HG03565 (cell line): ENCODE results near the gene SNCG.
A peak's percentile ranks its signal among the peaks of the same experiment; 100 is the strongest.

Experiments used
- ATAC-seq: cut with Tn5 transposase; IDR thresholded peaks from one replicate; pipeline ENCODE4 v1.9.1; 2021; ENCODE audit warnings: mild to moderate bottlenecking, moderate library complexity; ENCODE audit not compliant: unreplicated experiment

The SNCG gene

DNA sequence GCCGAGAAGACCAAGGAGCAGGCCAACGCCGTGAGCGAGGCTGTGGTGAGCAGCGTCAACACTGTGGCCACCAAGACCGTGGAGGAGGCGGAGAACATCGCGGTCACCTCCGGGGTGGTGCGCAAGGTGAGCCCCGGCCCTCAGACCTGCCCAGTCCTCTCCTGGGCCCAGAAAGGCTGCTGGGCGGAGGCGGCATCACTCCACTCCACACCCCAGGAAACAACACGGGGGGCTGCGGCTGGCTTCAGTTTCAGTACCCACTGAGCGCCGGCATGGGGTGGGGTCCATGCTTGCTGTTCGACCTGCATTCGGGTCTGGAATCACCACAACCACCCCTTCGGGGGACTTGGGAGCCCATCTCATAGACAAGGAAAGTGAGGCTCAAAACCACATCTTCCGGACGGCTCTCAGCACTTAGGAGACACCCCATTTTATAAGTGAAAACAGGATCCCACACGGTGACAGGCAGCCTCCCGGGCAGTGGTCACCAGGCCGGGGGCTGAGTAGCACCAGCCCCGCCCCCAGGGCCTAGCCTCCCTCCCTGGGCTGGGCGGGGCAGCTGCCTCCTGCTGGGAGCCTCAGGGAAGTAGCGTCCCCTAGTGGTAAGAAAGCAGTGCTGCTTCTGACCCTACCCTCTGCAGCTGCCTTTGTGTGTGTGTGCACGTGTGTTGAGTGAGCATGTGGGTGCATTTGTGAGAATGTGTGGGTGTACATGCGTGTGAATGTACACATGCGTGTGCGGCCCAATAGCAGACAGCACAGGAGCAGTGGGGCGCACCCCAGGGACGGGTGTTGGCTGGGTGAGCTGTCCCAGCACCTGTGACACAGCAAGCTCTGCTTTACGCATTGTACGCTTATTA, 1.8 kb downstream of the SNCG start:
- ATAC-seq = peak; percentile 81

GRCh38 chr10:86960863-86961434, 2.5 kb downstream of the SNCG start:
- ATAC-seq = no peak

DNA sequence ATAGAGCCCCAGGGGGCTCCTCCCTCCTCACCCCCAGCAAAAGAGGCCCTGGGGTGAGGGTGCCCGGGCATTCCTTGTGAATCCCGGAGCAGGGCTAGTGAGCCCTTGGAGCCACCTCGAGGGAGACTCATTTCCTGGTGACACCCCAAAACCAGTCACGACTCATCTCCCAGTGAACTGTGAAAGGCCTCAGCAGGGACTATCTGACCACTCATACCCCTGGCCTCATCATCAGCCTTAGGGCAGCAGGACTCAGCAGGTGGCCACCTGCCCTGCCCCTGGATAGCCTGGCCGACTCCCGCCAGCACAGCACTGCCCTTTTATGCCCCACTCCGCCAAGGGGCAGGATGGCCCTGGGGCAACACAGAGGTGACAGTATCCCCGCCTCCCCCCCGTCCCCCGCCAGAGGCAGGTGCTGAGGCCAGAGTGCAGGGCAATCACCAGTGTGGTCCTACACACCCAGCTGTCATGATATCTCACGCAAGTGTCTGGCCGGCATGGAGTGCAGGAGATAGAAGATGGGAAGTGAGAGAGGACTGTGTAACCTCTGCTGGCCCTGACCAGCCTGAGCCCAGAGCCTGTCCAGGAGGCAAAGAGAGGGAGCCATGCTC, 3.2 kb downstream of the SNCG start:
- ATAC-seq = no peak

- no peak for ATAC-seq
These were observed 4.0 kb downstream of the SNCG start for GRCh38 chr10:86962136-86962980.

- no peak for ATAC-seq
These were observed 4.5 kb downstream of the SNCG start for GRCh38 chr10:86962981-86963310.

DNA sequence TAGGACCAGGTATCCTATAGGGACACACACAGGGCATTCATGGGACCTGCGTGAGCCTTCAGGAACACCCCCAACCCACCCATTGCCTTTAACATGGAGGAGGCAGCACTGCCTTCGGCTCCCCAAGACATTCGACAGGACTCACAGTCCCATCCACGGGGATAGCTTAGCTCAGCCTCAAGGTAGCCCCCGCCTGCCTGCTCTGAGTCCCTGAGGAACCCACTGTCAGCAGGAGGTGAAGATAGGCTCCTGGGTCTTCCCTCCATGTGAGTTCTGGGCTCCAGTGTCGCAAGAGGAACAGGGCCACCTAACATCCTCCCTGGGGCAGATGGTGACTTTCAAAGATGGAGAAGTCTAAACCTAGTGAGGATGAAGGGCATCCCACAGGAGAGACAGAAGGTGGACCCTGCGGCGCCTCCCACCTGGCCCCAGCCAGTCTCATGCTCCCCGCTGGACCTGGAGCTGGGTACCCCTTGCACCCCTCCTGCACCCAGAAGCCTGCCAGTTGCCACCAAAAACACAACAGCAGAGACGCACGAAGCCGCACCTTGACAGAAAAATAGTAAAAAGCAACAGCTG, 5.0 kb downstream of the SNCG start:
- no peak for ATAC-seq

GRCh38 chr10:86964061-86964846, 5.9 kb downstream of the SNCG start:
- ATAC-seq = no peak

GRCh38 chr10:86964847-86965190, 6.4 kb downstream of the SNCG start:
- ATAC-seq = no peak

DNA sequence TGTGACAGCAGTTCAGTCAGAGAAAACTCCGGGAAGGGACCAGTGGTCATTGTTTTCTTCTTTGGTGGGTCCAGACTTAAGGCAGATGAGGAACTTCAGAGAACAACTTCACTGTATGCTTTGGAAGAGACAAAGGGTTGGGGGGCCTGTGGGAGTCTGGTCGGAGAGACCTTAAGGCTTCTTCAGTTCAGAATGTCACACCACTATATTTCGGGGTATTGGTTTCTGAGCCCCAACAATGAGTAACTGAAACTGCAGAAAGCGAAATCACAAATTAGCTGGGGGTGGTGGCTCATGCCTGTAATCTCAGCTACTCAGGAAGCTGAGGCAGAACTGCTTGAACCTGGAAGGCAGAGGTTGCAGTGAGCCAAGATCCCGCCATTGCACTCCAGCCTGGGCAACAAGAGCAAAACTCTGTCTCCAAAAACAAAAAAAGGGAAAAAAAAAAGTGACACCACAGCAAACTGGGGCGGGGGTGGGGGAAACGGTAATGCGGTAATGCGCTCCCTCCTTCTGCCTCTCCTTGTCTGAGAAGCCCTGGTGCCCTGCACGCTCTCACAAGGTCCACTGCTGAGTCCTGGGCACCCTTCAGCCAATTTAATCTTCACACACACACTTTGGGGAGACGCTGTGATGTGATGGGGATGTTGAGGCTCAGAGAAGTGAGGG, 7.7 kb downstream of the SNCG start:
- no peak for ATAC-seq

DNA sequence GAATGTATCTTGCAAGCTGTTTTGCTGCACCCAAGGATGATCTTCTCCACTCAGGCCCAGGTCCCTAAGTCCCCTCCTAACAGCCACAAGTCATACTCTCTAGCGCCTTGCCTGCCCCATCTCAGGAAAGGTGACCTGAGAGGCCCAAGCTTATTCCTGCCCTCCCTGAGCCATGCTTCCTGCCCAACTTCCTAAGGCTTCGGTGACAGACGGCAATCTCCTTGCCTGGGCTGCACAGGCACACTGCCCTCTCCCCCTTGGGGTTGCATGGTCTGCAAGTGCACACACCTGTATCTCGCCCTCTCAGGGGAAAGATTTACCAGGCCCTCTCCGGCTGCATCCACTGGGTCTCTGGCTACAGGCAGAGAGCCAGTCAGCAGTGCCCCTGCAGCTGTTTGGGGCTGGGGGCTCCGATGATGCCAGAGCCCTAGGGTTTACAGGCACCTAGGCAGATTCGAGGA, 9.1 kb downstream of the SNCG start:
- no peak for ATAC-seq

- no peak for ATAC-seq
These were observed 10.0 kb downstream of the SNCG start, which contains the start of gene ADIRF for GRCh38 chr10:86968271-86968993. ADIRF (plus strand) TSS chr10:86968482; CDS start chr10:86968545, 63 bp downstream.

DNA sequence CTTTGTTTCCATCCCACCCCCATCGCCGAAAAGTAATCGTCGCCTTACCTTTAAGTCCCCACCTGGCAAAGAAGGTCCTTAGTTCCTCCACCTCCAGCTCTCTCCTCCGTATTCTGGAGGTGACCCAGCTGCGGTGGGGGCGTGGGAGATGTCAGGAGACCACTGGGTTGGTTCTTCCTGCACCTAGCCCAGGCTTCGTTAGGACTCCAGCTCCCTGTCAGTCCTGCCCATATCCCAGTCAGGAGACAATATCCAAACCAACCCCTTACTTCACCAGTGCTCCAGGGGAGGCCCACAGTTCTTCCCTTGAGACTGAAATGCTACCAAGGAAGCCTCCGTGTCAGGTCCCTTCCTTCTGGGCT, 10.6 kb downstream of the SNCG start:
- no peak for ATAC-seq

- no peak for ATAC-seq
These were observed 11.1 kb downstream of the SNCG start for GRCh38 chr10:86969421-86970041.

DNA sequence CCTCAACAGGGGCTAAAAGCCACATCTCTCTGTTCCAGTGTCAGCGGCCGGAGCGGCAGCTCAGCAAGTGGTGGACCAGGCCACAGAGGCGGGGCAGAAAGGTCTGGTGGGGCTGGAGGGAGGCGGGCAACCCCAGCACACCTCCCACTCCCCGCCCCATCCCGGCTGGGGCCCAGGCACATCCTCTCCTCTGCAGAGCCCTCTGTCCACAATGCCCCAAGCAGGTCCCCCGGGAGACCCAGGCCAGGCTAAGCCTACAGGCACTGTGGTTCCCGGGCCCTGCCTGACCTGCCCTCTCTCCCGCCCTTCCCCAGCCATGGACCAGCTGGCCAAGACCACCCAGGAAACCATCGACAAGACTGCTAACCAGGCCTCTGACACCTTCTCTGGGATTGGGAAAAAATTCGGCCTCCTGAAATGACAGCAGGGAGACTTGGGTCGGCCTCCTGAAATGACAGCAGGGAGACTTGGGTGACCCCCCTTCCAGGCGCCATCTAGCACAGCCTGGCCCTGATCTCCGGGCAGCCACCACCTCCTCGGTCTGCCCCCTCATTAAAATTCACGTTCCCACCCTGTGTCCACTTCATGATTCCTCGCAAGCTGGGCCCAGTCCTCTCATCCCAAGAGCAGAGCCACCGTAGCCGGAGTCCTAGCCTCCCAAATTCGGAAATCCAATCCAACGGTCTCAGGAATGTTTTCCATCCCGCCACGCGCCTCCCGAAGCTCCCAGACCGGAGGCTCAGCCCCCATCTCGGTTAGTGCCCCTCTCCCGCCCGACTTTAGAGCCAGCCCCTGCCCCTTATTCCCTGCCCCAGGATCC, 12.0 kb downstream of the SNCG start:
- ATAC-seq = no peak

DNA sequence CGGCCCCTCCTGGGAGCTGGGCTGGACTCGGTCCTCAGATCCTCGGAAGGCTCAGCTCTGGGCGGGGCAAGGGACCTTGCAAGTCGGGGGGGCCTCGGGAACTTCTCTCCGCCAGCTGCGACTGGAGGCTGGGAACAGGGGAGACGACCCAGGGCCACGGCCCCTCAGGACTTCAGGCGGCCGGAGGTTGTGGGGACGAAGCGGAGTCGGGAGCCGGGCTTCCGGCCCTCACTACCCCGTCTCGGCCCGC, 12.5 kb downstream of the SNCG start:
- no peak for ATAC-seq

DNA sequence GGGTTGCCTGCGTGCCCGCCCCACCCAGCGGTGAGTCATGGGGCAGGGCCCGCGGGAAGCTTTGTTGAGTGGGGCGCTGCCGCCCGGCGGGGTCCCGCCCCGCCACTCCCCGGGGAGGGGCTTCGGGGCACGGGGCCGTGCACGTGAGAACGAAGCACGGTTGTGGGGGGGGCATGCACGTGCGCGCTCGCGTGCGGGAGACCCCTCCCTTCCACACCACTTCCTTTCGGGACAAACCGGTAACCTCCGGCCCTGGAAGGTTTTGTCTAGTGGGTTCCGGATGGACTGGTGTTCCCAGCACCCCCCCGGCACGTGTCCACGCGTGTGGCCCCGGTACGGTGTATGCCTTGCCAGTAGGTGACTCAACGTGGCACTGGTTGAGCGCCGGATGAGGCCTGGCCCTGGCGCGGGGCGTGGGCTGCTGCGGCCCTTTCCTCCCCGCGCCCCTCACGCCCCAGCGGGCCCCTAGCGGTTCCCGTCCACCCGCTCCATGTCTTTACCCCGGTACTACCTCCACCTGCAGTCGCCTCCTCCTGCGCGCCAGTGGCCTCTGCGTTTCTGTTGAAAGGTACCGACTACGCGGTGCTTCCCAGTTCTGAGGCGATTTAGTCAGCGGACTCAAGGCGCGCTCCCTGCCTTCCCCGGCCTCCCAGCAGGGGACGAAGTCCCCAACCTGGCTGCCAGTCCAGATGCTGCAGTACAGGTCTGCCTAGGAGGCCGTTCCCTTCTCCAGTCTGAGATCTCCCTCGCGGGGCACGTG, 13.0 kb downstream of the SNCG start:
- peak; percentile 68 for ATAC-seq
